Stimulated activated CD4-positive, alpha-beta T cell treated with anti-CD3 and anti-CD28 coated beads, TNF-alpha, amount 100 ng/mL, for 48 hours (primary cell): ENCODE data around the gene TPSD1.
"Not testable (repeated sequence)": the region's sequence is repeated elsewhere in the genome, so short reads cannot be mapped to it uniquely, and the experiment has no call there.

ENCODE experiments used
- DNase-seq, 3 donors: peaks; one replicate each; pipeline ENCODE4 v3.0.0-alpha.2; 2020; ENCODE audit warnings: low read depth in 3 of 3

TPSD1 gene

DNA sequence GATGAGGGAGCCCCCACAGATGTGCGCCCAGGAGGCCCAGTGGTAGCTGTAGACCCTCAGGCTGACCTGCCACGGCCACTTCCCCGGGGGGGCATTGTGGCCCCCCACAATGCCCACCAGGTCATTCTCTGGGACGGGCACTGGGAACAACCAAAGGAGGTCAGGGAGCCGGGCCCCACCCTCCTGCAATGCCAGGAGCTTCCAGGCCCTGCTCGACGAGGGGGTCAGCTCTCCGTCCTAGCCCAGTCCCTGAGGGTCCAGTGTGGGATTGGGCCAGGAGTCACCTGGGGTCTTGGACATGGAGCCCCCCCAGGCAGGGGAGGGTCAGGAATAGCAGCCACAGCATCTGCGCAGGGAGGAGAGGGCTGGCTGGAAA lies 7.0 kb downstream of the TPSD1 start:
- no peak for DNase-seq

DNA sequence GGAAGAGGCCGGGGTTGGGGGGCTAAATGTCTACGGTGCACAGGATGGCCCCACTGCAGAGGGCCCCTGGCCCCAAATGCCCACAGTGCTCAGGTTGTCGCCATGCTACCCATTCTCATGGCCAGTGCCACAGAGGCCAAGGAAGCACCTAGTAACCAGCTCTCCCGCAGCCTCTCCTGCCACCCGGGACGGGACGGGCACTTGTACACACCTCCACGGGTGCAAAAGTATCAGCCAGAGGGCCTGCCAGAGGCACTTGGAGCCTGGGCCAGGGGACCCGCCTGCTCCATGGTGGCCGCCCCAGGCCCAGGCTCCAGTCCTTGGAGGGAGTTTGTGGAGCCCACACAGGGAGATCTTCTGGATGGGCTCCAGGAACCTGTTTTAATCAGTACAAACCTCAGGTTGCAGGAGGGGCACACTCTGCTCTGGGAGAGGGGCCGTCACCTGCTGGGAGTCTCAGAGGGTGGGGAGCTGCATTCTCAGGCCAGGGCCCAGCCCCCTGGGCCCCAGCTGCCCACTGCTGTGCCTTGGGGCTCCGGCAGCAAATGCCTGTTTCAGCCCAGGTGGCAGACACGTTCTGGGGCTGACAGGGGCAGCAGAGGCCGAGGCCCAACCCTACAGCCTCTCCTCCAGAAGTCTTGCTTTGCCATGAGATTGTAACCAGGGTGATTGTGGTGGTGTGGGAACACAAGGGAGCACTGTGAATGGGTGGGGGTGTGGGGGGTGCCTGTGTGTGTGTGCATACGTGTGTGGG lies 7.9 kb downstream of the TPSD1 start:
- no peak for DNase-seq

DNA sequence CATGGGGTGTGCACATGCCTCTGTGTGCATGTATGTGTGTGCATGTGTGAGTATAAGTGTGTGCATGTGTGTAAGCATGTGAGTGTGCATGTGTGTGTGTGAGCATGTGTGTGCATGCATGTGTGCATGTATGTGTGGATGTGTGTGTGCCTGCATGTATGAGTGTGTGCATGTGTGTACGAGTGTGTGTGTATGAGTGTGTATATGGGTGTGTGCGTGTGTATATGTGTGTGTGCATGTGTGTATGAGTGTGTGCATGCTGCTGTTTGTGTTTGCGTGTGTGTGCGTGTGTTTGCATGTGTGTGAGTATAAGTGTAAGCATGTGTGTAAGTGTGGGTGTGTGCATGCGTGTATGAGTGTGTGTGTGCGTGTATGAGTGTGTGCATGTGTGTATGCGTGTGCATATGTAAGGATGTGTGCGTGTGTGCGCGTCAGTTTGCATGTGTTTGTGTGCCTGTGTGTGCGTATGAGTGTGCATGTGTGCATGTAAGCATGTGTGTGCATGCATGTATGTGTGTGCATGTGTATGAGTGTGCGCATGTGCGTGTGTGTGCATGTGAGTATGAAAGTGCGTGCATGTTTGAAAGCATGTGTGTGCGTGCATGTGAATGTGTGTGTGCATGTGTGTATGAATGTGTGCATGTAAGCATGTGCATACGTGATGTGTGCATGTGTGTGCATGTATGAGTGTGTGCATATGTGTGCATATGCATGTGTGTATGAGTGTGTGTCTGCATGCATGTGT lies 8.6 kb downstream of the TPSD1 start:
- DNase-seq, result no peak

DNA sequence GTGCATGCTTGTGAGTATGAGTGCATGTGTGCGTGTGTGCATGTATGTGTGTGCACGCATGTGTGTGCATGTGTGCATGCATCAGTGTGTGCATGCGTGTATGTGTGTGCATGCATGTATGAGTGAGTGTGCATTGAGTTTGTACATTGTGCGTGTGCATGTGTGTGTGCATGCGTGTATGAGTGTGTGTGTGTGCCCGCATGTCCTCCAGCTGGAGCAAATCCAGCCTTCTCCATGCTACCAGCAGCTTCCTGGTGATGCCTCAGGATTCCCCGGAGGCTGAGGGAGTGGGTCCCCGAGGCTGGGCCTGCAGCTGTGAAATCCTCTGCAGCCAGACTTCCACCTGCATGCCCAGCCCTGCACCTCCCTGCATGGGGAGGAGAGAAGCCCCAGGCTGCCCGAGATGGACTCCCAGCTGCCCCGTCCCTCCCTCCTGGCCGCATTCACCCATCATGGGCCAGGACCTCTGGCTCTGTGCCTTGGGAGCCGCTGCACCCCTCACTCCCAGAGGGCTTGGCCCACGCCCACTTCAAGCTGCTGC lies 9.3 kb downstream of the TPSD1 start:
- DNase-seq, result no peak

DNA sequence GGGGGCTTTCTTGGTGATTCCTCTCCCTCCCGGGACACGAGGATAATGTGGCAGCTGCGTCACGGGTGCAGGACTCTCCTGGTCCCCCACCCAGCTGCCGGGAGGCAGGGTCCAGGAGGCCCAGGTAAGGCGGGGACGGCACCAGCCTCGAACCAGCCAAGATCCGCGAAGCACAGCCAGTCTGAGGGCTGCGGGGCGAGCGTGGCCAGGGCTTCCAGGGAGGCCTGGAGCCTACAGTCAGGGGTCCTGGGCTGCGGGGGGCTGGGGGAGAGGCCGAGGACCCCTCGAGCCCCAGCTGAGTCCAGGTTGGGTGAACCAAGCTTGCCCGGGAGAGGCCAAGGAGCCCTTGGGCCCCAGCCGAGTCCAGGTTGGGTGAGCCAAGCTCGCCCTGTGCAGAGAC lies 10.0 kb downstream of the TPSD1 start:
- no peak for DNase-seq

DNA sequence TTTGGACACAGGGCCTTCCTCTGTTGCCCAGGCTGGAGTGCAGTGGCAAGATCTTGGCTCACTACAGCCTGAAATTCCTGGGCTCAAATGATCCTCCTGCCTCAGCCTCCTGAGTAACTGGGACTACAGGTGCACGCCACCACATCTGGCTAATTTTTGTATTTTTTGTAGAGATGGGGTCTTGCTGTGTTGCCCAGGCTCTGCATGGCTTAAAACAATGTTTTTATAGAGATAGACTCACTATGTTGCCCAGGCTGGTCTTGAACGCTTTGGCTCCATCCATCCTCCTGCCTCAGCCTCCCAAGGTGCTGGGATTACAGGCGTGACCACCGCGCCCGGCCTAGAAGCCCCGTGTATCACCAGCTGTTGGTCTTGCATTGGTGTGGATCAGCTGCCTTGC lies 13.5 kb downstream of the TPSD1 start:
- DNase-seq, result not testable (repeated sequence)

DNA sequence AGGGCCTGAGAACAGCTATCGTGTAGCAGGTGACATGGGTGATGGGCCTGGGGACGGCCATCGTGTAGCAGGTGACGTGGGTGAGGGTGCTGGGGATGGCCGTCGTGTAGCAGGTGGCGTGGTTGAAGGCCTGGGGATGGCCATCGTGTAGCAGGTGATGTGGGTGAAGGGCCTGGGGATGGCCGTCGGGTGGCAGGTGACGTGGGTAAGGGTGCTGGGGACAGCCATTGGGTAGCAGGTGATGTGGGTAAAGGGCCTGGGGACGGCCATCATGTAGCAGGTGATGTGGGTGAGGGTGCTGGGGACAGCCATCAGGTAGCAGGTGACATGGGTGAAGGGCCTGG lies 15.5 kb downstream of the TPSD1 start:
- DNase-seq, result no peak

DNA sequence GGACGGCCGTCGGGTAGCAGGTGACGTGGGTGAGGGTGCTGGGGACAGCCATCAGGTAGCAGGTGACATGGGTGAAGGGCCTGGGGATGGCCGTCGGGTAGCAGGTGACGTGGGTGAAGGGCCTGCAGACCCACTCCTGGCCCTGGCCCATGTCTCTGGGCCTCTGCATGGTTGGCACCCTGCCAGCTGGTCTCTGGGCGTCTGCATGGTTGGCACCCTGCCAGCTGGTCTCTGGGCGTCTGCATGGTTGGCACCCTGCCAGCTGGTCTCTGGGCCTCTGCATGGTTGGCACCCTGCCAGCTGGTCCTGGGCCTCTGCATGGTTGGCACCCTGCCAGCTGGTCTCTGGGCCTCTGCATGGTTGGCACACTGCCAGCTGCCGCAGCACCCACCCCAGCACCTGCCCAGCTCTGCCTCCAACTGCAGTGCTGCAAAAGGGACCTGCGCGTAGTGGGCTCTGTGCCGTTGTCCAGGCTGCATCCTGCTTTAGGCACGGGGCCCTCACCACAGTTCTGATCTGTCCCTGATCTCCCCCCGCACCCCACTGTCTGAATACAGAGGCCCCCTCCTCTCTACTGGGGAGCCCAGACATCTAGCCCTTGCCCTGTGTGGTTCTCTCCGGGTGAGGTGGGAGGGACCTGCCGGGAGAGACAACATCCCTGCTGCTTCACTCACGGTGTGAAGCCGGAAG lies 16.0 kb downstream of the TPSD1 start:
- not testable (repeated sequence) for DNase-seq

DNA sequence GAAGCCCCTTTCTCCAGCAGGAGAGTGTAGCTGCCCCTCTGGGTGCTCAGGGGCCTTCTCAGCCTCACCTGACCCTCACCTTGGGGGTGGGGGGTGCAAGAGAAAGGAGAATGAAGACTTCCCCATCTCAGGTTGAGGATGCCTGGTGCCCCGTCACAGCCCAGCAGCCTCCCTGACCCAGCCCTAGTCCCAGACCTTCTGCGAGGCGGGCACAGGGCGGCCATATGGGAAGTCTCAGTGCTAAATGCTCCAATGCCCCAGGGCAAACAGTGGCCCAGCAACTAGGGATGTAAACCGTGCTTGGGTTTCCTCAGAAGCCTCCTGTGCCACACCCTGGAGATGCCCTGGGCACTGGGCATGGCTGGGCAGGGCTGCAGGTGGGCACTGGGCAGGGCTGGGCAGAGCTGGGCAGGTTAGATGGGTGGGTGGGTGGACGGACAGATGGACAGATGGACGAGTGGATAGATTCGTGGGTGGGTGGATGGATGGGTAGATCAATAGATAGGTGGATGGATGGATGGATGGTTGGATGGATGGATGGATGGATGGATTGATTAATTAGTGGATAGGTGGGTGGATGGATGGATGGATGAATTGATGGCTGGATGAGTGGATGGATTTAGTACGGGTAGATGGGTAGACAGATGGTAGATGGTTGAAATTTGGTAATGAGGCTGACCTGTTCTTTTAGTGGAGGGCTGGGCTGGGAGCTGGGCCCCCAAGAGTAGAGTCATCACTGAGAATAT lies 16.8 kb downstream of the TPSD1 start:
- no peak for DNase-seq

DNA sequence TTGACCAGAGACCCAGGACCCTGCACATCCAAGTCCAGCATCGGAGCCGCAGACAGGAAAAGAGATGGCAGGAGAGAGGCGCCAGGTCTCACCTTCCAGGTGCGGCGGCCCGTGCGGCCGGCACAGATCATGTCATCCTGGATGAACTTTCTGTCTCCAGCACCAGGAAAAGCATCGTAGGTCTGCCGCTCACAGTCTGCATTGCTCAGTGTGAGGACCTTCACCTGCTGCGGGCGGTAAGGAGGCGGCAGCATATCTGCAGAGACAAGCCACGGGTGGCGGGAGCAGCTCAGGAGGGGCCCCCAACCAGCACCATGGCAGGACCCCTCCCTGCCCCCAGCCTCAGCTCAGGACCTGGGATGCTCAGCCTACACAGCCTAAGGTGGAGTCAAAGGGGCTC lies 17.9 kb downstream of the TPSD1 start:
- no peak for DNase-seq

DNA sequence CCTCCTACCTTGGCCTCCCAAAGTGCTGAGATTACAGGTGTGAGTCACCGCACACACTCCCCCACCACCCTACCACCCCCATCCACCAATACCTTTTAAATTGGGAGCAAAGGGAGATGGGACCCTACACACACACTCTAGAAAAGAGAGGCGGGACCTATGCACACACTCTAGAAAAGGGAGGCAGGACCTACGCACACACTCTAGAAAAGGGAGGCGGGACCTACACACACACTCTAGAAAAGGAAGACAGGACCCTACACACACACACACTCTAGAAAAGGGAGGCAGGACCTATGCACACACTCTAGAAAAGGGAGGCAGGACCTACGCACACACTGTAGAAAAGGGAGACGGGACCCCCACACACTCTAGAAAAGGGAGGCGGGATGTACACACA lies 18.9 kb downstream of the TPSD1 start:
- DNase-seq, result no peak

DNA sequence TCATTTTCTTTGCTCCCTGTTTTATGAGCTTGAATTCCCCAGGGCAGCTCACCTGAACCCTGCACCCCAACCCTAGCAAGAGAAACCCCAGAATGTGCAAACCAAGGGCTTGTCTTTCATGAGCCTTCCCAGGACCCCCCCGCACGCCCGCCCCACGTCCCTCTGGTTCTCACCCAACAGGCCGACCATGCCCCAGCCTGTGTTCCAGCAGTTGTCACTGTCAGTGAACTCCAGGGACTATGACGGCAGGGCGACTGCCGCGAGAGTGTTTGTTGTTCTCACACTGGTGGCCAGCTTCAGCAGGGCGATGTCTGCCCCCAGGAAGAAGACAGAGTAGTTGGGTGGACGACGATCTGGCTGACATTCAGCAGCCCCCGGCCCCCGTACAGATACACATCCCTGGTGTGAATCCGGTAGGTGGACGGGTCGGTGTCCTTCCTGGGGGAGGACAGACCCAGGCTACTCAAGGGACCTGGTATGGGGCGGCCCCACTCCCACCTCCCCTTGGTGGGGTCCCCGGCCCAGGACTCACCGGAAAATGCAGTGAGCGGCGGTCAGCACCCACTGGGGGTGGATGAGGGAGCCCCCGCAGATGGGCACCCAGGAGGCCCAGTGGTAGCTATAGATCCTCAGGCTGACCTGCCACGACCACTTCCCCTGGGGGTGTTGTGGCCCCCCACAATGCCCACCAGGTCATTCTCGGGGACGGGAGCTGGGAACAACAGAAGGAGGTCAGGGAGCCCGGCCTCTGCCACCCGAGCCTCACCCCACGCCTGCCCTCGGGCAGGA lies 20.1 kb downstream of the TPSD1 start:
- DNase-seq, result no peak

DNA sequence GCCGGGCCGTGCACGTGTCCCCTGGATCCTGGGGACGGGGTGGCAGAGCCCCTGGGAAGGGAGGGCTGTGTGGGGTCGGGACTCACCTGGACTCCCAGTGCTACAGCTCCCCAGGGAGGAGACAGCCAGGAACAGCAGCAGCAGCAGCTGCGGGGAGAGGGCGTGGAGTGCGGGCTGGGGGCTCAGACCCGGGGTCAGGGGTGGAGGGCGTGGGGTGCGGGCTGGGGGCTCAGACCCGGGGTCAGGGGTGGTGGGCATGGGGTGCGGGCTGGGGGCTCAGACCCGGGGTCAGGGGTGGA lies 20.7 kb downstream of the TPSD1 start:
- no peak for DNase-seq

DNA sequence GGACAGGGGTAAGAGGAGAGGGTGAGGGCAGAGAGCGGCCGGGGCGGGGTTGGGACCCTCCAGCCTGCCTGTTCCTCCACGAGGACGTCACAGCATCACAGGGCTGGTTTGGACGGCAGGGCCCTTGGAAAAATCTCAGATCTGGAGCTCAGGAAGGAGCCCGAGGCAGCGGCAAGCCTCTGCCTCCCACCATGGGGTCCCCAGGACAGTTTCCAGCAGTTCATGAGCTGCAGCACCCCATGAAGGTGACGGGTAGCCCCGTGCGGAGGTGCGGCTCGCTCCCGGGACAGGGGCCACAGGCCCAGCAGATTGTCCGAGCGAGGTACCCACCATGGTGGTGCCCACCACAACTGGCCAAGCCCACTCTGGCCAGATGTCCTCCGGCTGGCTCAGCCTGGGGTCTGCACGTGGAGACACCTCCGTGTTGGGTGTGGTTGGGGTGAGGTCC lies 21.3 kb downstream of the TPSD1 start:
- no peak for DNase-seq

DNA sequence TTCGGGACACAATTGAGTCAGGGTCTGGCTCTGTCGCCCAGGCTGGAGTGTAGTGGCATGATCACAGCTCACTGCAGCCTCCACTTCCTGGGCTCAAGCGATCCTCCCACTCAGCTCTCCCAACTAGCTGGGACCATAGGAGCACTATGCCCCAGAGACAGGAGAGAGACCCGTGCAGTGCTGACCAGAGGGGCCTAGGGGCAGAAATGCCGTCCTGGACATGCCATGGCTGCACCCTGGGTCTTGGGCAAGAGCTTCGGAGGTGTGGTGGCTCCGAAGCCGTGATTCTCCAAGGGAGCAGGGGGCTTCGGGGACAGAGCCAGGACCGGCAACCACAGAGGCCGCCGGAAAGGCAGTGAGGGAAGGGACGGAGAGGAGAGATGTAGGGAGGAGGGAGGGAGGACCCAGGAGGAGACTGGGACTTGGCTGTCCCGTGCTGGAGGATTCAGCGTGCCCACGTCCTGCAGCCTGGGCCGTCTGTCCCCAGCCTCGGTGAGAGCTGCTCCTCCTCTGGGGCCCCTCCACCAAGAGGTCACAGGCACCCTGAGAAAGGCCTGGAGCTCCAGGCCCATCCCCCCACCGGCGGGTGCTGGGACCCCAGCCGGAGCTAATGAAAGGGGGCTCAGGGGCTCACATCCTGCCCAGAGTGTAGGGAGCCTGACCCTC lies 21.9 kb downstream of the TPSD1 start:
- no peak for DNase-seq

DNA sequence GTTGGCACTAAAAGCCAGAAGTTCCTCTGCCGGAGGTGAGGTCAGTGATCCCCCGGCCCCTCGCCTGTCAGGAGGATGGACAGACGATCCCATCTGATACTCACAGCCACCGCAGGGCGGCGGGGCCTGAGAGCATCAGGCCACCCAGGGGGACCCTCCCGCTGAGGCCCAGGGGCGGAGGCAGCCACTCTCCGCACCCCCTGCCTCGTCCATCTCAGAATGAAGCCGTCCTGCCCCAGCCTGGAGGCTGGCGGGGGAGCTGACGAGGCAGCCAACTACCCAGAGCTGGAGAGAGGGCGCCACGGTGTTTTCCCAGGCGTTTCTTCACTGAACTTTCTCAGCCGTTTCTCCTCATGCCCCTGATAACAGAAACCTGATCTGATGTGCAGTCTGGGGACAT lies 22.6 kb downstream of the TPSD1 start:
- no peak for DNase-seq

DNA sequence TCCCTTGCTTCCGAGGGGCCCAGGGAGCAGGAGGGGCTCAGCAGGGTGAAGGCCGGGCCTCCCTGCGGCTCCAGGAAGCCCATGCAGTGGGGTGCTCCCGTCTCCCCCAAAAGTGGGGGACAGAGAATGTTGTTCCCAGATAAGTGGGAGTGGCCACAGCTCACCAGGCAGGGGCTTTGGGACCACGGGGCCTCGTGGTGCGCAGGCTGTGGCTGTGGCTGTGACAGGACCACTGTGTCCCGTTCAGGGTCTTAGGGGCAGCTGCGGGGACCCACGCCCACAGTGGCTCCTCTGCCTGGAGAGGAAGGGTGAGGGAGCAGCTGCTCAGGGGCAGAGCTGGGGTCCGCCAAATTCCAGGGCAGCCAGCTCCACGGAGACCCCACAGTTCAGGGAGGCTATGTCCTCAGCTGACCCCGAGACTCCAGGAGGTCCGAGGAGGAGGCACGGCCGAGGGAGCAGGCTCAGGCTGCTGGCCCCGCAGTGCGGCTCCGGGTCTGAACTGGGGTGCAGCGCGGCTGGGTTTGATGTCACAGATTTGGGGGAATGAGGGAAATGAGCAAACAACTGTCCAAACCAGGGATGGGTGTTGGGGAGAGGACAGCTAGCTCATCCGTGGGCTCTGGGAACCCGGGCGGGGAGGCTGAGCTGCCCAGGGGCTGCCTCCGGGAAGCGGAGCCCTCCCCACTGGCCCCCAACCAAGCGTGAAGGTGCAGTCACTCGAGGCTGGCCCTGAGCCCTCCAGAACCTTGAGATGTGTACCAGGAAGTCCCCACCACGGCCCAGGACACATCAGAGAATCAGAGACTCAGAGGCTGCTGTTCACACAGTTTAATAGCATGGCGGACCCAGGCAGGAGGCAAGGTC lies 23.4 kb downstream of the TPSD1 start:
- DNase-seq, result no peak

DNA sequence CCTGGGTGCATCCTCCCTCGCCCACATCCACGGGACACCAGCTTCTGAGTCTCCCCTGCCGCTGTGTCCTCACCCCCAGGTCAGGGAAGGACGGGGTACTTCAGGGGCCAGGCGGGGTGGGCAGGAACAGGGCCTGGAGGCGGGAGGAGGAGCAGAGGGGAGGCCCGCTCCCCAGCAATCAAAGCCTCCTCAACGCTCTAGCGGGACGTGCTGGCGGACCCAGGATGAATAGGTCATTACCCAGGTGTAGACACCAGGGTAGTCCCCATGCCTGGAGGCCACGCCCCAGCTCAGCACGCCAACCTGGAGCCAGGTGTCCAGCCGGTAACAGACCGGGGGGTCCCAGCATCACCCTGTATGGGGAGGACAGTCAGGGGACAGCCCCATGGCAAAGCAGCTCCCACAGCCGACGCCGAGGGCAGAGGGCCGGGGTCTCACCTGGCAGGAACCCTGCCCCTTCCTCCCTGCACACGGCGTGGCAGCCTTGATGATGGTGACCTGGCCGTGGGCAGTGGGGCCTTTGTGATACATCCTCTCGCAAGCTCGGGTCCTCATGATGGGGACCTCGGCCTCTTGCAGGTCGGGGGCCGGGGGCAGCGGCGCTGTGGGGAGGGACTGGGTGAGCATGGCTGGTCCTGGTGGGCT lies 24.2 kb downstream of the TPSD1 start:
- DNase-seq, result no peak

DNA sequence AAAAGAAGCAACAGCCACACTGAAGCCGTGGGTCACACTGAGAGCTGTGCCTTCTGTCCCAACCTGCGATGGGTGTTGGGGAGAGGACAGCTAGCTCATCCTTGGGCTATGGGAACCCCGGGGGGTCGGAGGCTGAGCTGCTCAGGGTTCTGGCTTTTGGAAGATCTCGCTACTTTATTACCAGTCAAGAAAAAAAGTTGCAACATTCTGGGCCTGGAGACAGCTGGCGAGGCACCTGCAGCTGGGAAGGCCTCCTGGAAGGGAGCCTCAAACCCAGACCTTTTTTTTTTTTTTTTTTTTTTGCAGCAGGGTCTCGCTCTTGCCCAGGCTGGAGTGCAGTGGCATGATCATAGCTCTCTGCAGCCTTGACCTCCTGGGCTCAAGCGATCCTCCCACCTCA lies 24.9 kb downstream of the TPSD1 start:
- DNase-seq, result no peak
